ENCODE measurements around the gene TAAR8.

DNA sequence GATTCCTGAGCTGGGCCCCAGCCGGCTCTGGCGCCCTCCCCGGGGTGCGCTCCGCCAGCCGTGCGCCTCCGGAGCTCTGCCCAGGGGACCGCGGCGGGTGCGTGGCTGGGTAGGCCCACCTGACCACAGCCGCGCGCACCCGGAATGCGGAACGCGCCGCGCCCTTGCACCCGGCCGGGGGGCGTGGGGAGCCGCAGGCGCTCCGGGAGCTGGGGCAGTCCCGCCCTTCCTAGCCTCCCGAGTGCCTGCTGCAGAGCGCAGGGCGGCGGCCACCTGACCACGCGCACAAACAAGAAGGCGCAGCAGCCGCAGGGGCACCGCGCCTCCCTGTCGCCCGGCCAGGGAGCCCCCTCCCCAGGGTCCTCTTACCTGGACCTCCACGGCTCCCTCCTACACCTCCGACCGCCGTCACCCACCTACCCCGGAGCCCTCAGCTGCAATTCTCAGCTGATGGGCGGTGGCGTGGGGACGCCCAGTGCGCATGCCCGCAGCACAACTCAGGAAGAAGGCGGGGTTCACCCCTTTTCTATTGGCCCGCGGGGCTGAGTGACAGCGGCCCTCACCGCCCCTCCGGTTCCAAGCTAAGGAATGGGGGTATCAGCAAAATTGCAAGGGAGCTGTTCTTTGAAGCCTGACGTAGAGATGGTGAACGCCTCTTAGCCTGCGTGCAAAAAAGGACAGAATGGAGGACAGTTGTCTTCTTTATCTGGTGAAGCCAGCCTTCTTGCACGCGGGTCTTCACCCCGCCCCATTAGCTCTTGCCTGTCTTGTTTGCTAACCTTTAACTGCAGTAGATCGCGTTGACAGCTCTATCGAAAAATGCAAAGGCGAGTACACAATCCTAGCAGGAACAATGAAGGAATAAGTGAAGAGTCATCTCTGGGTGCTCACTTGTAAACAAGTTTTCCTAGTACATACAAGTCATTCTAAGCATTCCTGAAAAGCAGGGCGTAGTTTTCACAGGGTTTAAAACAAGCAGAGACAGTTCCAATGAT, 39.5 kb upstream of the TAAR8 start, which contains the start of gene STX7:
- TF ChIP-seq, protein P1, sequence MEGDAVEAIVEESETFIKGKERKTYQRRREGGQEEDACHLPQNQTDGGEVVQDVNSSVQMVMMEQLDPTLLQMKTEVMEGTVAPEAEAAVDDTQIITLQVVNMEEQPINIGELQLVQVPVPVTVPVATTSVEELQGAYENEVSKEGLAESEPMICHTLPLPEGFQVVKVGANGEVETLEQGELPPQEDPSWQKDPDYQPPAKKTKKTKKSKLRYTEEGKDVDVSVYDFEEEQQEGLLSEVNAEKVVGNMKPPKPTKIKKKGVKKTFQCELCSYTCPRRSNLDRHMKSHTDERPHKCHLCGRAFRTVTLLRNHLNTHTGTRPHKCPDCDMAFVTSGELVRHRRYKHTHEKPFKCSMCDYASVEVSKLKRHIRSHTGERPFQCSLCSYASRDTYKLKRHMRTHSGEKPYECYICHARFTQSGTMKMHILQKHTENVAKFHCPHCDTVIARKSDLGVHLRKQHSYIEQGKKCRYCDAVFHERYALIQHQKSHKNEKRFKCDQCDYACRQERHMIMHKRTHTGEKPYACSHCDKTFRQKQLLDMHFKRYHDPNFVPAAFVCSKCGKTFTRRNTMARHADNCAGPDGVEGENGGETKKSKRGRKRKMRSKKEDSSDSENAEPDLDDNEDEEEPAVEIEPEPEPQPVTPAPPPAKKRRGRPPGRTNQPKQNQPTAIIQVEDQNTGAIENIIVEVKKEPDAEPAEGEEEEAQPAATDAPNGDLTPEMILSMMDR (IDR thresholded peaks at IDR 0.05) = no peak
- TF ChIP-seq EZH2 (IDR thresholded peaks at IDR 0.05) = no peak
- TF ChIP-seq EZH2phosphoT487 (IDR thresholded peaks at IDR 0.05) = no peak

All from neural progenitor cell (in vitro differentiated cells).